NT2/D1 (cell line): ENCODE data around the gene PKMYT1.
"Not testable (repeated sequence)": the region's sequence is repeated elsewhere in the genome, so short reads cannot be mapped to it uniquely, and the experiment has no call there.

Experiments used
- SUZ12 ChIP-seq: IDR thresholded peaks from 2 replicates; pipeline ENCODE4 v1.6.1; 2011; ENCODE audit not compliant: insufficient read length, insufficient read depth; ENCODE audit errors: extremely low read depth
- ZNF274 ChIP-seq: IDR thresholded peaks from 2 replicates; pipeline ENCODE4 v1.6.1; 2011; ENCODE audit warnings: mild to moderate bottlenecking, low read depth, low read length

- TF ChIP-seq SUZ12, ZNF274: not testable (repeated sequence)
Measured at GRCh38 chr16:2943716-2944115, 36.5 kb downstream of the PKMYT1 start.
